Stimulated activated CD8-positive, alpha-beta memory T cell treated with anti-CD3 and anti-CD28 coated beads, Interleukin-7, amount 100 ng/mL, for 24 hours (primary cell): ENCODE measurements around the gene PCNP.
"Not testable (repeated sequence)": the region's sequence is repeated elsewhere in the genome, so short reads cannot be mapped to it uniquely, and the experiment has no call there.

Experiments
- DNase-seq: peaks from one replicate; pipeline ENCODE4 v3.0.0-alpha.2; 2020; ENCODE audit warnings: low read depth

PCNP gene

DNA sequence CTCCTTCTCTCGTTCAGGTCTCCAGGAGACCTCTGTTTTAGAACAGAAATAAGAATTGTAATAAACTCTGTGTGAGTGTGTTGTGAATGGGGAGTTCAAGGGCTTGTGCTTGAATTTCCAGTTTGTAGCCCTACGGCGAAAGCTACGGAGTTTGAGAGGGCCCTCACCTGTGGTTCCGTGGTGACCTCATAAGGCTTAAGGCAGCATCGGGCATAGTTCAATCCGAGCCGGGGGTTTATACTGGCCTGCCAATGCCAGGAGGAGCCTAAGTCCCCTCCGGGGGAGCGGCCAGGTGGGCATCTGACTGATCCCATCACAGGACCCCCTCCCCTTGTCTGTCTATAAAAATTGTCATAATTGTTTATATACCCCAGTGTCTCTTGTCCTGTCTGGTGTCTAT, 59.2 kb downstream of the PCNP start:
- DNase-seq: no peak

GRCh38 chr3:101634591-101635196, 60.7 kb downstream of the PCNP start:
- DNase-seq: no peak

DNA sequence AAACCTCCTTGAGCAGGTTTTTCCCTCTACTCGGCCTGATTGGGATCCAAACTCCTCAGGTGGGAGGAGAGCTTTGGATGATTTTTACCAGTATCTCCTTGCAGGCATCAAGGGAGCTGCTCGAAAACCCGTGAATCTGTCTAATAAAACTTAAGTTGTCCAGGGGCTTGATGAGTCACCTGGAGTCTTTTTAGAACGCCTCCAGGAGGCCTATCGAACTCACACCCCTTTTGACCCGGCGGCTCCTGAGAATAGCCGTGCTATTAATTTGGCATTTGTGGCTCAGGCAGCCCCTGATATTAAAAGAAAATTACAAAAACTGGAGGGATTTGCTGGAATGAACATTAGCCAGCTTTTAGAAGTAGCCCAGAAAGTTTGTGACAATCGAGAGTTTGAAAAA, 61.4 kb downstream of the PCNP start:
- DNase-seq: no peak

GRCh38 chr3:101635954-101636798, 62.2 kb downstream of the PCNP start:
- DNase-seq: peak; percentile 49

GRCh38 chr3:101637451-101637850, 63.5 kb downstream of the PCNP start:
- DNase-seq: no peak

- no peak for DNase-seq
Measured at GRCh38 chr3:101638261-101638745, 64.3 kb downstream of the PCNP start.

DNA sequence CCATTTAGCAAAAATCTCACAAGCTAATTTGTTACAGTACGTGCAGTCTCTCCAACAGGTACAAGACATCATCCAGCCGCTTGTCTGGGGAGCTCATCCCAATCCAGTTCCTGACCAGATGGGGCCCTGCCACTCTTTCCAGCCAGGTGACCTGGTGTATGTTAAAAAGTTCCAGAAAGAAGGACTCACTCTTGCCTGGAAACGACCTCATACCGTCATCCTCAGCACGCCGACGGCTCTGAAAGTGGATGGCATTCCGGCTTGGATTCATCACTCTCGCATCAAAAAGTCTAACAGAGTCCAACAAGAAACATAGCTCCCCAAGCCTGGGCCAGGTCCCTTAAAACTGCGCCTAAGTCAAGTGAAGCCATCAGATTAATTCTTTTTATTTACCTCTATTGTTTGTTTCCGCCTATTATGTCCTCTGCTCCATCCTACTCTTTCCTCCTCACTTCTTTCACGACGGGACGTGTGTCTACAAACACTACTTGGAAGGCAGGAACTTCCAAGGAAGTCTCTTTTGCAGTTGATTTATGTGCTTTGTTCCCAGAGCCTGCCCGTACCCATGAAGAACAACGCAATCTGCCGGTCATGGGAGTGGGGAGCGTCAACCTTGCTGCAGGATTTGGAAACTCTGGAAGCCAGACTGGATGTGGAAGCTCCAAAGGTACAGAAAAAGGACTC, 65.4 kb downstream of the PCNP start:
- no peak for DNase-seq

GRCh38 chr3:101640256-101640655, 66.3 kb downstream of the PCNP start:
- no peak for DNase-seq

DNA sequence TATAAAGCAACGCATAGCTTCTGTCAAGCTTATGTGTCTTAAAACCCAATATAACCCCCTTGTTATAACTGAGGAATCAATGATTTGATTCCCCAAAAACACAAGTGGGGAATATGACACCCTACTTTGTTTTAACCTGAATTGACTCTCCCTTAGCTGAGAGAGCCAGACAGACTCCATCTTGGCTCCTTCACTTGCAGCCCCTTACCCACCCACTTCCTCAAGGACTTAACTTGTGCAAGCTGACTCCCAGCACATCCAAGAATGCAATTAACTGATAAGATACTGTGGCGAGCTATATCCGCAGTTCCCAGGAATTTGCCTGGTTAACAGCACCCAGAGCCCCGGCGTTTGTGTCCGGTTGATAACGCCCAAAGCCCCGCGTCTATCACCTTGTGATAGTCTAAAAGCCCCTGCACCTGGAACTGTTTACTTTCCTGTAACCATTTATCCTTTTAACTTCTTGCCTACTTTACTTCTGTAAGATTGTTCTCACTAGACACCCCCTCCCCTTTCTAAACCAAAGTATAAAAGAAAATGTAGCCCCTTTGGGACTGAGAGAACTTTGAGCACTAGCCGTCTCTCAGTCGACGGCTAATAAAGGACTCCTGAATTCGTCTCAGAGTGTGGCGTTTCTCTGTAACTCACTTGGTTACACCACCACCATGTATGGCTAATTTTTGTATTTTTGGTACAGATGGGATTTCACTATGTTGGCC, 67.6 kb downstream of the PCNP start:
- not testable (repeated sequence) for DNase-seq

DNA sequence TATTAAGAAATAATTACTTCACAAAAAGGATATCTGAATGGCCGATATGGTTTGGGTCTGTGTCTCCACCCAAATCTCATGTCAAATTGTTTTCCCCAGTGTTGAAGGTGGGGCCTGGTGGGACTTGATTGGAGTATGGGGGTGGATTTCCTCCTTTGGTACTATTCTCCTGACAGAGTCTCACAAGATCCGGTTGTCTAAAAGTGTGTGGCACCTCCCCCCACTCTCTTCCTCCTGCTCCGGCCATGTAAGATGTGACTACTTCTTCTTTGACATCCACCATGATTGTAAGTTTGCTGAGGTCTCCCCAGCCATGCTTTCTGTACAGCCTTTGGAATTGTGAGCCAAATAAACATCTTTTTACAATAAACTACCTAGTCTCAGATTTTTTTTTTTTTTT, 68.5 kb downstream of the PCNP start:
- no peak for DNase-seq

DNA sequence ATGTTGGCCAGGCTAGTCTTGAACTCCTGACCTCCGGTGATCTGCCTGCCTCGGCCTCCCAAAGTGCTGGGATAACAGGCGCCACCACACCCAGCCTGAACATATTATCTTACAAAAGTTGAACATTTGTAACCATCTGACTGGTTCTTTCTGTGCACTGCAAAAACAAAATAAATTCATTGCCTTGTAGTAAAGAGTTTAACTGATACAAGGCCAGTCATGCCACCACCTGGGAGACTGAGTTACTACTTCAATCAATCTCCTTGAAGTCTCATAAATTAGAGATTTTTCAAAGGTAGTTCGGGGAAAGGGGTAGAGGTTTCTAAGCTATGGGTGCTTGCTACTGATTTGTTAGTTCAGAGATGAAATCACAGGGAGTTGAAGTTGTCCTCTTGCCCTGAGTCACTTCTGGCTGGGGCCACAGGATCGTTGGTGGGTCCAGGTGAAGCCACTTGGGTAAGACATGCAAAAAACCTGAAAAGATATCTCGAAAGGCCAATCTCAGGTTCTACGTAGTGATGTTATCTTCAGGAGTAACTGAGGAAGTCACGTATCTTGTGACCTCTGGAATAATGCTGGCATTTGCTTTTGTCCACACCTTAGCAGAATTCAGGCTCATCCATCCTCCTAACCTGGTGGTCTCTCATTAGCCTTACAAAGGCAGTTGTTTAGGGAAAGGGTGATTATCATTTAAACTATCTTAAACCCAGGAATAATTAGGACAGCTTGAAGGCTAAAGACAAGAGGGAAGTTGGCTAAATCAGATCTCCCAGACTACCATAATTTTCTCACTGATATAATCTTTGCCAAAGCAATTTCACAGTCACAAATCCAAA, 69.2 kb downstream of the PCNP start:
- no peak for DNase-seq
